HFFc6 (cell line): Measurements from ENCODE around the gene MOK. TPM values are rescaled to one million over a fixed set of nuclear protein-coding genes. Genes with fewer than 3 reads are reported as not detected.

Experiments
- DNase-seq: peaks from one replicate; pipeline ENCODE4 v3.0.0-alpha.2; 2018
- H3K27ac Mint-ChIP-seq: 2 replicates; pipeline ENCODE4 v1.8.0; 2020; ENCODE audit warnings: mild to moderate bottlenecking, mixed read lengths
- H3K27me3 Mint-ChIP-seq: 2 replicates; pipeline ENCODE4 v1.8.0; 2021; ENCODE audit warnings: mild to moderate bottlenecking, moderate library complexity, mixed read lengths; ENCODE audit not compliant: insufficient read depth
- H3K36me3 Mint-ChIP-seq: 2 replicates; pipeline ENCODE4 v1.8.0; 2021; ENCODE audit warnings: low read depth, mixed read lengths
- H3K4me1 Mint-ChIP-seq: 2 replicates; pipeline ENCODE4 v1.8.0; 2020; ENCODE audit warnings: low read depth, mixed read lengths
- H3K4me3 Mint-ChIP-seq: 2 replicates; pipeline ENCODE4 v1.8.0; 2020; ENCODE audit warnings: mild to moderate bottlenecking, moderate library complexity, mixed read lengths
- H3K9me3 Mint-ChIP-seq: 2 replicates; pipeline ENCODE4 v1.8.0; 2020; ENCODE audit warnings: mild to moderate bottlenecking, mixed read lengths
- total RNA-seq, 6 experiments: library from RNA; stranded (reverse); fragmentation: NEBNext Ultra II Directional; extraction: Animal tissue kit (Norgen Biotek cat#: 25700); gene quantifications; 2 replicates in 1 of 6; 3 replicates in 5 of 6; pipeline ENCODE4 v1.2.3, GENCODE V29; 2021
- TF ChIP-seq, protein P1 (sequence below): fragments of 200-600 bp; sonication (generic); IDR thresholded peaks from 2 replicates; pipeline ENCODE4 v1.5.0; 2021; ENCODE audit warnings: antibody characterized with exemption, mild to moderate bottlenecking

The MOK gene
- total RNA-seq, 6 experiments from 2014 or later = 11.5 to 18.7 (median 14.8) TPM

DNA sequence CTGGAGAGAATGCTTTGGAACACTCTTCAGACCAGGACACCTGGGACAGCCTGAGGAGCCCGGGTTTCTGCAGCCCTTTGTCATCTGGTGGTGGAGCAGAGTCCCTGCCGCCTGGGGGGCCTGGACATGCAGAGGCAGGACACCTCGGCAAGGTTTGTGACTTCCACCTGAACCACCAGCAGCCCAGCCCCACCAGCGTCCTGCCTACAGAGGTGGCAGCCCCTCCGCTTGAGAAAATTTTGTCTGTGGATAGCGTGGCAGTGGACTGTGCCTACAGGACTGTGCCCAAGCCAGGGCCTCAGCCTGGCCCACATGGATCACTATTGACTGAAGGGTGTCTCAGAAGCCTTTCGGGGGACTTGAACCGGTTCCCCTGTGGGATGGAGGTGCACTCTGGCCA, 36.6 kb upstream of the MOK start:
- TF ChIP-seq, protein P1, sequence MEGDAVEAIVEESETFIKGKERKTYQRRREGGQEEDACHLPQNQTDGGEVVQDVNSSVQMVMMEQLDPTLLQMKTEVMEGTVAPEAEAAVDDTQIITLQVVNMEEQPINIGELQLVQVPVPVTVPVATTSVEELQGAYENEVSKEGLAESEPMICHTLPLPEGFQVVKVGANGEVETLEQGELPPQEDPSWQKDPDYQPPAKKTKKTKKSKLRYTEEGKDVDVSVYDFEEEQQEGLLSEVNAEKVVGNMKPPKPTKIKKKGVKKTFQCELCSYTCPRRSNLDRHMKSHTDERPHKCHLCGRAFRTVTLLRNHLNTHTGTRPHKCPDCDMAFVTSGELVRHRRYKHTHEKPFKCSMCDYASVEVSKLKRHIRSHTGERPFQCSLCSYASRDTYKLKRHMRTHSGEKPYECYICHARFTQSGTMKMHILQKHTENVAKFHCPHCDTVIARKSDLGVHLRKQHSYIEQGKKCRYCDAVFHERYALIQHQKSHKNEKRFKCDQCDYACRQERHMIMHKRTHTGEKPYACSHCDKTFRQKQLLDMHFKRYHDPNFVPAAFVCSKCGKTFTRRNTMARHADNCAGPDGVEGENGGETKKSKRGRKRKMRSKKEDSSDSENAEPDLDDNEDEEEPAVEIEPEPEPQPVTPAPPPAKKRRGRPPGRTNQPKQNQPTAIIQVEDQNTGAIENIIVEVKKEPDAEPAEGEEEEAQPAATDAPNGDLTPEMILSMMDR = no peak
- Mint-ChIP-seq H3K36me3 (peaks cover 26% of the 10 kb centered on the region), H3K4me1 (no peaks in the 10 kb centered on the region), H3K9me3 (no peaks in the 10 kb centered on the region), H3K4me3 (no peak overlapping the region), H3K27ac (no peak overlapping the region), H3K27me3 (no peaks in the 10 kb centered on the region)
- DNase-seq = no peak

DNA sequence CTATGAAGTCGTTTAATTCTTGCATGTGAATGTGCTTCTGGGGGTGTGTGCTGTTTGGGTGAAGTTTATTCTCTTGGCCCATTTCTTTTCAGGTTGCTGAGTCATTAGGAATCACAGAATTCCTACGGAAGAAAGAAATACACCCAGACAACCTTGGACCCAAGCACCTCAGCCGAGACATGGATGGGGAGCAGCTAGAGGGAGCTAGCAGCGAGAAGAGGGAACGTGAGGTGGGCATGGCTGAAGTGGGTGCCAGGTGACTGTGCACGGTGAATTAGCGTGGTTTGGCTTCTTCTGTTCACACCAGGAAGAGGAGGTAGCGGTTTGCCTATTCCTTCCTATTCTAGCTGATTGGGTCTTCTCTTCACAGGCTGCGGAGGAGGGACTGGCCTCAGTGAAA, 33.8 kb upstream of the MOK start:
- Mint-ChIP-seq H3K27me3 (no peaks in the 10 kb centered on the region), H3K4me3 (no peak overlapping the region), H3K36me3 (peaks cover 25% of the 10 kb centered on the region), H3K4me1 (peaks cover 7% of the 10 kb centered on the region; the same call in 1 of the 2 replicates), H3K9me3 (no peaks in the 10 kb centered on the region), H3K27ac (no peak overlapping the region)
- TF ChIP-seq, protein P1 = no peak
- DNase-seq = no peak

DNA sequence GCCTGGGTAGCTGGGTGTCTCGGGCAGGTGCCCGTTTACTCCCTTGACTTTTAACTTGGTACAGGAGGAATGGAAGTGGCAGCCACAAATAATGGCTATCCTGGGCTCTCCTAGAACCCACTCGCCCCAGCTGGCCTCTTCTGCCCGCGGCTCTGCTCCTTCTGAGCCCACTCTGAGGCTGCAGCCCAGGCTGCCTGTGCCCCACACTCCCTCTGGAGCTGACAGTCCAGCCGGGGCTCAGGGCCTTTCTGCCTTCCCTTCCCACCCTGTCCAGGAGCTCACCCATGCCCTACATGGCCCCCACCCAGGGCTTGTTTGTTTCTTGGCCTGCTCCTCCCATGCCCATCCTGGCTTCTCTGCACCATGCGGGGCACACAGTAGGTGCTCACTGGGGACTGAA, 30.2 kb upstream of the MOK start:
- H3K9me3 Mint-ChIP-seq = no peaks in the 10 kb centered on the region
- peaks cover 7% of the 10 kb centered on the region; the same call in 1 of the 2 replicates for H3K4me1 Mint-ChIP-seq
- no peak overlapping the region for H3K4me3 Mint-ChIP-seq
- no peak overlapping the region for H3K27ac Mint-ChIP-seq
- TF ChIP-seq, protein P1 = no peak
- H3K27me3 Mint-ChIP-seq = no peaks in the 10 kb centered on the region; the same call in 1 of the 2 replicates
- no peak for DNase-seq
- H3K36me3 Mint-ChIP-seq = peaks cover 13% of the 10 kb centered on the region

DNA sequence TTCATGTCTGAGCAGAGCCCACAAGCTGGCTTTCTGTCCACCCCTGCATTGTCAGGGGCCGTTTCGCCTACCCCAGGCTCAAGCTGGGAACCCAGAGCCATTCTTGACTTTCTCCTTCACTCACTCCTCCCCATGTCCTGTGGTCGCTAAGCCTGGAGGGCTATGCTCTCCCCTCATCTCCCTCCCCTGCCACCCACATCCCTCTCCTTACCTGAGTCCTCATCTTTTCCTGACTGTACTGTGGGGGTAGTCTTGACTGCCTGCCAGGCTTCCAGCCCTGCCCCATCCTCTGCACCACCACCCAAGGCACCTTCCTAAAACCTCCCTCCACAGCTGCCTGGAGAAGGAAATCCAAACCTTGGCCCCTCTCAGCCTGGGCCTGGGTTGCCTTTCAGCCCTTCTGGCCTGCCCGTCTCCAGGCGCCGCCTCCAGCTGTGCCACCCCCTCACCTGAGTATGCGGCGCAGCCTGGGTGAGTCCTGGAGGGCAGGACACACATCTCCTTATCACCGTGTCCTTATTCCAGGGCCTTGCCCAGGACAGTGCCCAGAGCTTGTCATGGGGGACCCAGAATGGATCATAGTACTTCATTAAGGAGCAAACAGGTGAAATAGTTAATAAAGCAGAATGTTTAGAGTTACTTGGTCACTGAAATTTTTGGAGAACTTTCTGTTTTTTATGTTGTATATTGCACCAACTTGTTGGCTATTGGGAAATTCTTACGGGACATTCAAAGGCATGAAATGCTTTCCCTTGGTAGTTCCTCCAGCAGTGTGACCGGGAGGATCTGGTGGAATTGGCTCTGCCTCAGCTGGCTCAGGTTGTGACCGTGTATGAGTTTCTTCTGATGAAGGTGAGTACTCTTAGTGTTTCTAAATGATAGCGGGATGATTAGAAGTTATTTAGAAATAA, 29.1 kb upstream of the MOK start:
- Mint-ChIP-seq H3K9me3 (no peaks in the 10 kb centered on the region), H3K4me3 (no peak overlapping the region), H3K4me1 (peaks cover 7% of the 10 kb centered on the region; the same call in 1 of the 2 replicates), H3K27me3 (no peaks in the 10 kb centered on the region; the same call in 1 of the 2 replicates), H3K36me3 (peaks cover 13% of the 10 kb centered on the region), H3K27ac (no peak overlapping the region)
- no peak for DNase-seq
- TF ChIP-seq, protein P1 = no peak

DNA sequence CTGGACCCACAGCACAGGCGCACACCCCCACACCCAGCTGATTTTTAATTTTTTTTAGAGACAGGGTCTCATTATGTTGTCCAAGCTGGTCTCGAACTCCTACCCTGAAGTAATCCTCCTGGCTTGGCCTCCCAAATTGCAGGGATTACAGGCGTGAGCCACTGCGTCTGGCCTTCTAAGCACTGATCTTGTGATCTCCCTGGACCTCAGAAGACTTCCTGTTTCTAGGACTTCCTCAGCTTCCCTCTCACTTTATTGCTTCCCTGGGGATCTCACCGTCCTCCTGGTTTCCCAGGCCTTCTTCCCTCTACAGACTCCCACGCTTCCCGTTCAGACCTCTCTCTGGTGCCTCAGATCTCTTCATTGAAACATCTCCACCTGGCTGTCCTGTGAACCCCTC, 28.4 kb upstream of the MOK start:
- H3K27ac Mint-ChIP-seq = no peak overlapping the region

More for the DNA sequence above, 28.4 kb upstream of the MOK start:
- H3K36me3 Mint-ChIP-seq = peaks cover 8% of the 10 kb centered on the region
- TF ChIP-seq, protein P1 = no peak
- no peaks in the 10 kb centered on the region for H3K9me3 Mint-ChIP-seq
- no peak for DNase-seq
- peaks cover 7% of the 10 kb centered on the region; the same call in 1 of the 2 replicates for H3K4me1 Mint-ChIP-seq
- H3K4me3 Mint-ChIP-seq = no peak overlapping the region
- no peaks in the 10 kb centered on the region; the same call in 1 of the 2 replicates for H3K27me3 Mint-ChIP-seq
